ENCODE results near the gene PLPP1.

The PLPP1 gene

GRCh38 chr5:55572600-55572999 lies 37.8 kb upstream of the PLPP1 start:
- TF ChIP-seq FOXP2 (optimal IDR thresholded peaks at IDR 0.05; ENCODE audit: borderline replicate concordance, extremely low read depth, extremely low read length, insufficient read depth) (no peak), REST (IDR thresholded peaks at IDR 0.05; ENCODE audit: insufficient read depth in 1 of 2, low read depth in 2 of 2, low read length in 2 of 2) (no peak), SIN3A (IDR thresholded peaks at IDR 0.05; ENCODE audit: borderline replicate concordance, insufficient read depth, low read length) (no peak), POLR2AphosphoS5 (IDR thresholded peaks at IDR 0.05; ENCODE audit: low read depth, low read length) (no peak), TAF1 (IDR thresholded peaks at IDR 0.05; ENCODE audit: borderline replicate concordance, insufficient read depth, low read length) (no peak)

- TF ChIP-seq TAF1 (IDR thresholded peaks at IDR 0.05; ENCODE audit: borderline replicate concordance, insufficient read depth, low read length) (no peak), FOXP2 (optimal IDR thresholded peaks at IDR 0.05; ENCODE audit: borderline replicate concordance, extremely low read depth, extremely low read length, insufficient read depth) (no peak), POLR2AphosphoS5 (IDR thresholded peaks at IDR 0.05; ENCODE audit: low read depth, low read length) (no peak), REST (IDR thresholded peaks at IDR 0.05; ENCODE audit: insufficient read depth in 1 of 2, low read depth in 2 of 2, low read length in 2 of 2) (no peak)
Measured at GRCh38 chr5:55572020-55572419, 37.3 kb upstream of the PLPP1 start.

GRCh38 chr5:55570570-55570969 lies 35.8 kb upstream of the PLPP1 start:
- TF ChIP-seq POLR2AphosphoS5 (IDR thresholded peaks at IDR 0.05; ENCODE audit: low read depth, low read length) (no peak), SIN3A (IDR thresholded peaks at IDR 0.05; ENCODE audit: borderline replicate concordance, insufficient read depth, low read length) (no peak), REST (IDR thresholded peaks at IDR 0.05; ENCODE audit: insufficient read depth in 1 of 2, low read depth in 2 of 2, low read length in 2 of 2) (no peak), FOXP2 (optimal IDR thresholded peaks at IDR 0.05; ENCODE audit: borderline replicate concordance, extremely low read depth, extremely low read length, insufficient read depth) (no peak), TAF1 (IDR thresholded peaks at IDR 0.05; ENCODE audit: borderline replicate concordance, insufficient read depth, low read length) (no peak)

GRCh38 chr5:55570026-55570425 lies 35.3 kb upstream of the PLPP1 start:
- TF ChIP-seq REST (IDR thresholded peaks at IDR 0.05; ENCODE audit: insufficient read depth in 1 of 2, low read depth in 2 of 2, low read length in 2 of 2), result no peak
- TF ChIP-seq TAF1 (IDR thresholded peaks at IDR 0.05; ENCODE audit: borderline replicate concordance, insufficient read depth, low read length), result no peak
- TF ChIP-seq SIN3A (IDR thresholded peaks at IDR 0.05; ENCODE audit: borderline replicate concordance, insufficient read depth, low read length), result no peak
- TF ChIP-seq FOXP2 (optimal IDR thresholded peaks at IDR 0.05; ENCODE audit: borderline replicate concordance, extremely low read depth, extremely low read length, insufficient read depth), result no peak

- TF ChIP-seq TAF1 (IDR thresholded peaks at IDR 0.05; ENCODE audit: borderline replicate concordance, insufficient read depth, low read length) (no peak), POLR2AphosphoS5 (IDR thresholded peaks at IDR 0.05; ENCODE audit: low read depth, low read length) (no peak), SIN3A (IDR thresholded peaks at IDR 0.05; ENCODE audit: borderline replicate concordance, insufficient read depth, low read length) (no peak), REST (IDR thresholded peaks at IDR 0.05; ENCODE audit: insufficient read depth in 1 of 2, low read depth in 2 of 2, low read length in 2 of 2) (no peak), FOXP2 (optimal IDR thresholded peaks at IDR 0.05; ENCODE audit: borderline replicate concordance, extremely low read depth, extremely low read length, insufficient read depth) (no peak)
Measured at GRCh38 chr5:55569513-55569865, 34.7 kb upstream of the PLPP1 start.
